ENCODE measurements around the gene AP1M1. TPM values are rescaled to one million over a fixed set of nuclear protein-coding genes. Genes with fewer than 3 reads are reported as not detected.

Gene AP1M1
- total RNA-seq, 1 donor from 2014 or later, result 51.8 TPM

GRCh38 chr19:16252459-16253205 lies 54.9 kb downstream of the AP1M1 start:
- intact Hi-C loops (cut with DNase I), result no loop called here
- DNase-seq (ENCODE audit: low spot score), result no peak

GRCh38 chr19:16254851-16255408 lies 57.2 kb downstream of the AP1M1 start:
- DNase-seq (ENCODE audit: low spot score), result no peak
- intact Hi-C loops (cut with DNase I), result no loop called here

- intact Hi-C loops (cut with DNase I), result no loop called here
- DNase-seq (ENCODE audit: low spot score), result no peak
Observed at GRCh38 chr19:16257509-16258002, 59.8 kb downstream of the AP1M1 start.

GRCh38 chr19:16258440-16258903 lies 60.8 kb downstream of the AP1M1 start:
- peak; percentile 90 for DNase-seq (ENCODE audit: low spot score)
- intact Hi-C loops (cut with DNase I), result no loop called here

GRCh38 chr19:16259385-16260159 lies 61.9 kb downstream of the AP1M1 start:
- intact Hi-C loops (cut with DNase I), result no loop called here
- no peak for DNase-seq (ENCODE audit: low spot score)

- intact Hi-C loops (cut with DNase I), result no loop called here
- no peak for DNase-seq (ENCODE audit: low spot score)
Observed at GRCh38 chr19:16260160-16260811, 62.6 kb downstream of the AP1M1 start.

GRCh38 chr19:16260812-16261161 lies 63.1 kb downstream of the AP1M1 start:
- intact Hi-C loops (cut with DNase I), result no loop called here
- no peak for DNase-seq (ENCODE audit: low spot score)

GRCh38 chr19:16261584-16262368 lies 64.1 kb downstream of the AP1M1 start:
- intact Hi-C loops (cut with DNase I), result no loop called here
- no peak for DNase-seq (ENCODE audit: low spot score)

- intact Hi-C loops (cut with DNase I), result no loop called here
Observed at GRCh38 chr19:16262618-16263017, 64.9 kb downstream of the AP1M1 start.

GRCh38 chr19:16263141-16263761 lies 65.5 kb downstream of the AP1M1 start:
- intact Hi-C loops (cut with DNase I), result no loop called here
- no peak for DNase-seq (ENCODE audit: low spot score)

More at GRCh38 chr19:16262618-16263017, 64.9 kb downstream of the AP1M1 start:
- DNase-seq (ENCODE audit: low spot score), result no peak

GRCh38 chr19:16265205-16265604 lies 67.5 kb downstream of the AP1M1 start:
- intact Hi-C loops (cut with DNase I), result no loop called here
- no peak for DNase-seq (ENCODE audit: low spot score)

GRCh38 chr19:16265890-16266585 lies 68.3 kb downstream of the AP1M1 start:
- intact Hi-C loops (cut with DNase I), result no loop called here
- no peak for DNase-seq (ENCODE audit: low spot score)

GRCh38 chr19:16266586-16266942 lies 68.9 kb downstream of the AP1M1 start:
- DNase-seq (ENCODE audit: low spot score), result no peak
- intact Hi-C loops (cut with DNase I), result no loop called here

- DNase-seq (ENCODE audit: low spot score), result no peak
Observed at GRCh38 chr19:16268676-16269319, 71.1 kb downstream of the AP1M1 start.

GRCh38 chr19:16272945-16273344 lies 75.2 kb downstream of the AP1M1 start:
- intact Hi-C loops (cut with DNase I), result no loop called here
- no peak for DNase-seq (ENCODE audit: low spot score)

More at GRCh38 chr19:16268676-16269319, 71.1 kb downstream of the AP1M1 start:
- intact Hi-C loops (cut with DNase I), result no loop called here

- intact Hi-C loops (cut with DNase I), result no loop called here
- DNase-seq (ENCODE audit: low spot score), result no peak
Observed at GRCh38 chr19:16274447-16274846, 76.7 kb downstream of the AP1M1 start.

GRCh38 chr19:16280306-16280705 lies 82.6 kb downstream of the AP1M1 start:
- DNase-seq (ENCODE audit: low spot score), result no peak
- intact Hi-C loops (cut with DNase I), result loop anchor here (5.0 kb wide), 1 partner anchor 33 kb away; no protein-coding TSS in a partner anchor

- no peak for DNase-seq (ENCODE audit: low spot score)
- intact Hi-C loops (cut with DNase I), result loop anchor here (2.0 to 5.0 kb wide), 2 partner anchors 34 to 43 kb away; partner anchors contain the start of gene KLF2
Observed at GRCh38 chr19:16281743-16282142, 84.0 kb downstream of the AP1M1 start.
